Activated T-cell treated with anti-CD3 and anti-CD28 coated beads, Interleukin-2, amount 50 U/mL, for 72 hours (primary cell): Measurements from ENCODE around the gene DMRT1. TPM values are rescaled to one million over a fixed set of nuclear protein-coding genes. Genes with fewer than 3 reads are reported as not detected.

Source experiments
- ATAC-seq, 2 donors: fragments of 150-1000 bp; cut with Tn5 transposase; replicated peaks in 1 of 2; 2 replicates each; pipeline ENCODE4 v1.10.0; 2021; ENCODE audit warnings: moderate library complexity in 2 of 2, mild to moderate bottlenecking in 1 of 2
- DNase-seq, 2 donors: peaks; one replicate each; pipeline ENCODE4 v3.0.0; 2021 to 2022; ENCODE audit warnings: mixed read lengths in 1 of 2
- H3K27ac Mint-ChIP-seq: one replicate; pipeline ENCODE4 v1.8.0; 2022; ENCODE audit warnings: mild to moderate bottlenecking, moderate library complexity, mixed read lengths
- H3K27me3 Mint-ChIP-seq: one replicate; pipeline ENCODE4 v1.8.0; 2022; ENCODE audit warnings: low read depth, mixed read lengths
- H3K36me3 Mint-ChIP-seq, 2 donors: one replicate each; pipeline ENCODE4 v1.8.0; 2022; ENCODE audit warnings: mixed read lengths in 2 of 2, mild to moderate bottlenecking in 1 of 2; ENCODE audit not compliant: insufficient read depth in 2 of 2
- H3K4me1 Mint-ChIP-seq: one replicate; pipeline ENCODE4 v1.8.0; 2022; ENCODE audit warnings: low read depth, mixed read lengths
- H3K4me3 Mint-ChIP-seq, 2 donors: one replicate each; pipeline ENCODE4 v1.8.0; 2022; ENCODE audit warnings: mild to moderate bottlenecking in 2 of 2, mixed read lengths in 2 of 2, moderate library complexity in 2 of 2
- H3K9me3 Mint-ChIP-seq, 2 donors: one replicate each; pipeline ENCODE4 v1.8.0; 2022; ENCODE audit warnings: mixed read lengths in 2 of 2
- total RNA-seq, 2 donors: library from RNA; stranded (reverse); gene quantifications; one replicate each; pipeline ENCODE4 v1.2.3, GENCODE V29; 2022

Gene DMRT1
- total RNA-seq, 2 donors from 2014 or later = 0.12 TPM; not detected in 1

GRCh38 chr9:1013021-1013420 lies 171.5 kb downstream of the DMRT1 start:
- no peak overlapping the region for H3K4me3 Mint-ChIP-seq
- H3K36me3 Mint-ChIP-seq = no peaks in the 10 kb centered on the region
- H3K9me3 Mint-ChIP-seq = no peaks in the 10 kb centered on the region
- no peak overlapping the region for H3K27ac Mint-ChIP-seq
- ATAC-seq = no peak
- peaks cover 14% of the 10 kb centered on the region for H3K27me3 Mint-ChIP-seq
- H3K4me1 Mint-ChIP-seq = peaks cover 14% of the 10 kb centered on the region
- DNase-seq = no peak

DNA sequence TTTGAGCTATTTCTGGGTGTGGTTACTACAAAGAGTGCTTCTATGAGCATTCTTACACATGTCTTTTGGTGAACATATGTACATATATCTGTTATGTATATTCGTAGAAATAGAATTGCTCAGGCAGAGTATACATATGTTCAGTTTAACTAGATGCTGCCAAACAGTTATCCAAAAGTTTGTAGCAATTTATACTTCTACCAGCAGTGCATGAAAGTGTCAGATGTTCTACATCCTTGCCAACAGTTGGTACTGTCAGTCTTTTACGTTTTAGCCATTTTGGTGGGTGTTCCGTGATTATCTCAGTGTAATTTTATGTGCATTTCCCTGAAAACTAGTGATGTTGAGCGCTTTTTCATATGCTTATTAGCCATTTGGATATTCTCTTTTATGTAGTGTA lies 172.7 kb downstream of the DMRT1 start:
- Mint-ChIP-seq H3K4me3 (no peak overlapping the region), H3K4me1 (peaks cover 5% of the 10 kb centered on the region), H3K9me3 (no peaks in the 10 kb centered on the region), H3K27ac (no peak overlapping the region), H3K36me3 (no peaks in the 10 kb centered on the region), H3K27me3 (peaks cover 7% of the 10 kb centered on the region)
- ATAC-seq (no peak), DNase-seq (no peak)

DNA sequence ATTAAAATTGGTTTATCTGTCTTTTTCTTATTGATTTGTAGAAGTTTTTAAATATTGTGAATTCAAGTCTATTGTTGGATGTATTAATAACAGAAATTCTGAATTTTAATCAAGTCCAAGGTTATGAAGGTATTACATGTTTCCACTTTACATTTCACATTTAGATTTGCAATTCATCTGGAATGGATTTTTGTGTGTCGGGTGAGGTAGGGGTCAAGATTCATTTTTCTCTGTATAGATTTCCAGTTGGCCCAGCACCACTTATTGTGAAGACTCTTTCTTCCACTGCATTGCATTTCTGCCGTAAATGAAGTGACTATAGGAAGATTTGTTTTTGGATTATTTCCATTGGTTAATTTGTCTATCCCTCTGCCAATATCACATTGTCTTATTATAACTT lies 173.1 kb downstream of the DMRT1 start:
- no peak for ATAC-seq
- DNase-seq = no peak
- peaks cover 7% of the 10 kb centered on the region for H3K27me3 Mint-ChIP-seq
- H3K4me3 Mint-ChIP-seq = no peak overlapping the region
- peaks cover under 1% of the 10 kb centered on the region for H3K4me1 Mint-ChIP-seq
- H3K27ac Mint-ChIP-seq = no peak overlapping the region
- no peaks in the 10 kb centered on the region for H3K9me3 Mint-ChIP-seq
- no peaks in the 10 kb centered on the region for H3K36me3 Mint-ChIP-seq

DNA sequence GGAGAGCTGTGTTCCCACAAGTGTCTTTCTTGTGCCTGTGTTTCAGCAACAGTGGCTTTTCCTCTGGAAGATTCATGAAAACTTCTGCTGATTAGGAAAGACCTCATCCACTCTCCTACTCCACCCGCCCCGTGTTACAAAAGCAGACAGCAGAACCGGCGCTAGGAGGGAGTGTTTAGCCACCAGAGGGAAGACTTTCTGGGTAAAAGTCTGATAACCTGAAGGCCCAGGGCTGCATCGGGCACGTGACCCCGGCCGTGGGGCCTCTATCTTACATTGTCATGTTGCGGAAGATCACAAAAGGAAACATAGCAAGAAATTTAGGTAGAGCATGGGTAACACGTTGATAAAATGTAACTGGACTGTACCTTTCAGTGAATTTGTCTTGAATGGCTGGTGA lies 176.6 kb downstream of the DMRT1 start:
- no peak overlapping the region for H3K27ac Mint-ChIP-seq
- DNase-seq = peak; percentile 13 to 20

More for the DNA sequence above, 176.6 kb downstream of the DMRT1 start:
- Mint-ChIP-seq H3K36me3 (no peaks in the 10 kb centered on the region), H3K4me1 (no peaks in the 10 kb centered on the region), H3K27me3 (peaks cover 9% of the 10 kb centered on the region), H3K4me3 (no peak overlapping the region), H3K9me3 (peaks cover 0 to 1% of the 10 kb centered on the region in 2 donors)
- peak in 1 of 2 donors; percentile 44 for ATAC-seq

Other genes starting within 250 kb of the DMRT1 start
- gene DMRT3, start 135.0 kb downstream of the DMRT1 start, total RNA-seq = not detected
- gene DMRT2, start 208.7 kb downstream of the DMRT1 start, total RNA-seq = not detected